Activated CD4-positive, alpha-beta T cell treated with anti-CD3 and anti-CD28 coated beads, Interleukin-2, amount 50 U/mL, for 48 hours (primary cell): ENCODE results near the gene C2orf68.
"Not testable (repeated sequence)": the region's sequence is repeated elsewhere in the genome, so short reads cannot be mapped to it uniquely, and the experiment has no call there.

Experiments used
- DNase-seq, 2 experiments: peaks; one replicate each; pipeline ENCODE4 v3.0.0-alpha.2; 2020

Gene C2orf68

GRCh38 chr2:85598594-85599340, 13.1 kb downstream of the C2orf68 start:
- DNase-seq: no peak

GRCh38 chr2:85597241-85597640, 14.6 kb downstream of the C2orf68 start:
- DNase-seq: no peak

GRCh38 chr2:85596486-85597143, 15.3 kb downstream of the C2orf68 start:
- no peak for DNase-seq

- DNase-seq: no peak
These were observed 15.9 kb downstream of the C2orf68 start for GRCh38 chr2:85596026-85596333.

GRCh38 chr2:85595301-85596025, 16.4 kb downstream of the C2orf68 start, which contains the start of gene RNF181:
RNF181 (plus strand) TSS chr2:85595745; CDS start chr2:85595764, 19 bp downstream.
- peak; percentile 86 to 93 for DNase-seq

GRCh38 chr2:85594715-85595300, 17.1 kb downstream of the C2orf68 start:
- DNase-seq: no peak

GRCh38 chr2:85593023-85593422, 18.8 kb downstream of the C2orf68 start:
- DNase-seq: no peak

GRCh38 chr2:85592299-85592698, 19.6 kb downstream of the C2orf68 start:
- DNase-seq: not testable (repeated sequence)

- no peak for DNase-seq
These were observed 20.3 kb downstream of the C2orf68 start for GRCh38 chr2:85591563-85591962.

- DNase-seq: no peak
These were observed 20.9 kb downstream of the C2orf68 start for GRCh38 chr2:85590950-85591349.

GRCh38 chr2:85589982-85590791, 21.7 kb downstream of the C2orf68 start:
- no peak for DNase-seq

GRCh38 chr2:85589181-85589580, 22.7 kb downstream of the C2orf68 start:
- no peak for DNase-seq

GRCh38 chr2:85588645-85589044, 23.2 kb downstream of the C2orf68 start:
- no peak for DNase-seq

GRCh38 chr2:85588236-85588635, 23.6 kb downstream of the C2orf68 start:
- DNase-seq: no peak

- no peak for DNase-seq
These were observed 26.1 kb downstream of the C2orf68 start for GRCh38 chr2:85585781-85586105.

GRCh38 chr2:85584857-85585780, 26.7 kb downstream of the C2orf68 start:
- DNase-seq: peak; percentile 49 to 51

GRCh38 chr2:85584354-85584856, 27.5 kb downstream of the C2orf68 start, which contains the start of gene VAMP5:
VAMP5 (plus strand) TSS chr2:85584431; CDS start chr2:85584491, 60 bp downstream.
- no peak for DNase-seq

- peak; percentile 36 to 51 for DNase-seq
These were observed 28.1 kb downstream of the C2orf68 start for GRCh38 chr2:85583667-85584353.

- DNase-seq: no peak
These were observed 29.4 kb downstream of the C2orf68 start for GRCh38 chr2:85582492-85582891.

- no peak for DNase-seq
These were observed 31.7 kb downstream of the C2orf68 start for GRCh38 chr2:85580206-85580605.
